Measurements from ENCODE around the gene ATP1B1. TPM values are rescaled to one million over a fixed set of nuclear protein-coding genes. Genes with fewer than 3 reads are reported as not detected.

Gene ATP1B1
- total and polyA plus RNA-seq, 2 of the 13 experiments (the other 11 are each of a cell fraction or from before 2014, with no cell fraction given): 134 to 135 TPM

DNA sequence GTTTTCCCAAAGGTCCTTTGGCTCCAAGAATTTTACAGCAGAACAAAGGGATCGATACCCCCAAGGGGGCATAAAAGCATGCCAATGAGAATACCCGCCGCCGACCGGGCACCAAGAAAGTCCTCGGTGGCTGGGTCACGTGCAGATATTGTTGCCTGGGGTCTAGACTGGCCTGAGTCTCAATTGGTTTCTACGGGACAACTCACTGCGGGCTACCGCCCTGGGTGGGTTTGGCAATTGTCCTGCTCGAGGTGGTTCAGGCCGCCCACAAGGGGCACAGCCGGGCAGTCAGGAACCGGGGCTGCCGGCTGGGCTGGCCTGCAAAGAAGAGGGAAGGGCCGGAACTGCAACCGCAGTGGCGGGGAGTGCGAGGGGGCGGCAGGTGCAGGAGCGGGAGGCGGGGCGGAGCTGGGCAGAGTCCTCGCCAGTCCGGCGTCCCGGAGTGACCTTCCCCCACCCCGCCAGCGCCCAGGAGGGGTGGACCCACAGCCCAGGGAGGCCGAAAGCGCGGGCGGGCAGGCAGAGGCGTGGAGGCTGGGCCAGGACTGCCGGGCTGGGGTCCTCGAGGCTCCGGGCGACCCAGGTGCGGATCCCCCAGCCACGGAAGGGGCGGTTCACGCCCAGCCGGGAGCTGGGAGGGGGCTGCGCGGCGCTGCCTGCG, 926 bp upstream of the ATP1B1 start (continued):
- TF ChIP-seq, protein P1, sequence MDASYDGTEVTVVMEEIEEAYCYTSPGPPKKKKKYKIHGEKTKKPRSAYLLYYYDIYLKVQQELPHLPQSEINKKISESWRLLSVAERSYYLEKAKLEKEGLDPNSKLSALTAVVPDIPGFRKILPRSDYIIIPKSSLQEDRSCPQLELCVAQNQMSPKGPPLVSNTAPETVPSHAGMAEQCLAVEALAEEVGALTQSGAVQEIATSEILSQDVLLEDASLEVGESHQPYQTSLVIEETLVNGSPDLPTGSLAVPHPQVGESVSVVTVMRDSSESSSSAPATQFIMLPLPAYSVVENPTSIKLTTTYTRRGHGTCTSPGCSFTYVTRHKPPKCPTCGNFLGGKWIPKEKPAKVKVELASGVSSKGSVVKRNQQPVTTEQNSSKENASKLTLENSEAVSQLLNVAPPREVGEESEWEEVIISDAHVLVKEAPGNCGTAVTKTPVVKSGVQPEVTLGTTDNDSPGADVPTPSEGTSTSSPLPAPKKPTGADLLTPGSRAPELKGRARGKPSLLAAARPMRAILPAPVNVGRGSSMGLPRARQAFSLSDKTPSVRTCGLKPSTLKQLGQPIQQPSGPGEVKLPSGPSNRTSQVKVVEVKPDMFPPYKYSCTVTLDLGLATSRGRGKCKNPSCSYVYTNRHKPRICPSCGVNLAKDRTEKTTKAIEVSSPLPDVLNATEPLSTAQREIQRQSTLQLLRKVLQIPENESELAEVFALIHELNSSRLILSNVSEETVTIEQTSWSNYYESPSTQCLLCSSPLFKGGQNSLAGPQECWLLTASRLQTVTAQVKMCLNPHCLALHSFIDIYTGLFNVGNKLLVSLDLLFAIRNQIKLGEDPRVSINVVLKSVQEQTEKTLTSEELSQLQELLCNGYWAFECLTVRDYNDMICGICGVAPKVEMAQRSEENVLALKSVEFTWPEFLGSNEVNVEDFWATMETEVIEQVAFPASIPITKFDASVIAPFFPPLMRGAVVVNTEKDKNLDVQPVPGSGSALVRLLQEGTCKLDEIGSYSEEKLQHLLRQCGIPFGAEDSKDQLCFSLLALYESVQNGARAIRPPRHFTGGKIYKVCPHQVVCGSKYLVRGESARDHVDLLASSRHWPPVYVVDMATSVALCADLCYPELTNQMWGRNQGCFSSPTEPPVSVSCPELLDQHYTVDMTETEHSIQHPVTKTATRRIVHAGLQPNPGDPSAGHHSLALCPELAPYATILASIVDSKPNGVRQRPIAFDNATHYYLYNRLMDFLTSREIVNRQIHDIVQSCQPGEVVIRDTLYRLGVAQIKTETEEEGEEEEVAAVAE (CRISPR knock-in tag; IDR thresholded peaks at IDR 0.05; ENCODE audit: borderline replicate concordance): no peak
- TF ChIP-seq ZFX (CRISPR knock-in tag; IDR thresholded peaks at IDR 0.05; ENCODE audit: low read depth) (peak; percentile 85), ARNTL (CRISPR knock-in tag; IDR thresholded peaks at IDR 0.05) (0 out of 2 replicates have a peak, but pooled peaks have one; percentile 26), CREM (IDR thresholded peaks at IDR 0.05) (peak; percentile 29; the same call in 1 of the 2 replicates), CREM (CRISPR knock-in tag; IDR thresholded peaks at IDR 0.05) (no peak), ZNF451 (CRISPR knock-in tag; IDR thresholded peaks at IDR 0.05) (0 out of 2 replicates have a peak, but pooled peaks have one; percentile 73), TAF1 (CRISPR knock-in tag; IDR thresholded peaks at IDR 0.05) (0 out of 2 replicates have a peak, but pooled peaks have one; percentile 15), CREB1 (IDR thresholded peaks at IDR 0.05) (no peak), CREB1 (CRISPR knock-in tag; IDR thresholded peaks at IDR 0.05) (no peak), ZNF879 (CRISPR knock-in tag; IDR thresholded peaks at IDR 0.05) (peak; percentile 33; the same call in 1 of the 2 replicates), STAG1 (CRISPR knock-in tag; IDR thresholded peaks at IDR 0.05) (peak; percentile 43; the same call in 1 of the 2 replicates), SMARCC2 (IDR thresholded peaks at IDR 0.05) (no peak), SNAI1 (CRISPR knock-in tag; IDR thresholded peaks at IDR 0.05; ENCODE audit: borderline replicate concordance) (0 out of 2 replicates have a peak, but pooled peaks have one; percentile 36), MIXL1 (CRISPR knock-in tag; IDR thresholded peaks at IDR 0.05) (peak; percentile 22; the same call in 1 of the 2 replicates), ZMYM2 (CRISPR knock-in tag; IDR thresholded peaks at IDR 0.05) (0 out of 2 replicates have a peak, but pooled peaks have one; percentile 30), CEBPG (CRISPR knock-in tag; IDR thresholded peaks at IDR 0.05) (peak; percentile 31), MEIS2 (CRISPR knock-in tag; IDR thresholded peaks at IDR 0.05) (peak; percentile 75), JARID2 (CRISPR knock-in tag; IDR thresholded peaks at IDR 0.05; ENCODE audit: insufficient replicate concordance) (no peak), POLR2AphosphoS2 (IDR thresholded peaks at IDR 0.05; ENCODE audit: low read depth, low read length) (no peak), KLF12 (CRISPR knock-in tag; IDR thresholded peaks at IDR 0.05; ENCODE audit: borderline replicate concordance) (peak; percentile 88; the same call in 1 of the 2 replicates)
- TF ChIP-seq, protein P2, sequence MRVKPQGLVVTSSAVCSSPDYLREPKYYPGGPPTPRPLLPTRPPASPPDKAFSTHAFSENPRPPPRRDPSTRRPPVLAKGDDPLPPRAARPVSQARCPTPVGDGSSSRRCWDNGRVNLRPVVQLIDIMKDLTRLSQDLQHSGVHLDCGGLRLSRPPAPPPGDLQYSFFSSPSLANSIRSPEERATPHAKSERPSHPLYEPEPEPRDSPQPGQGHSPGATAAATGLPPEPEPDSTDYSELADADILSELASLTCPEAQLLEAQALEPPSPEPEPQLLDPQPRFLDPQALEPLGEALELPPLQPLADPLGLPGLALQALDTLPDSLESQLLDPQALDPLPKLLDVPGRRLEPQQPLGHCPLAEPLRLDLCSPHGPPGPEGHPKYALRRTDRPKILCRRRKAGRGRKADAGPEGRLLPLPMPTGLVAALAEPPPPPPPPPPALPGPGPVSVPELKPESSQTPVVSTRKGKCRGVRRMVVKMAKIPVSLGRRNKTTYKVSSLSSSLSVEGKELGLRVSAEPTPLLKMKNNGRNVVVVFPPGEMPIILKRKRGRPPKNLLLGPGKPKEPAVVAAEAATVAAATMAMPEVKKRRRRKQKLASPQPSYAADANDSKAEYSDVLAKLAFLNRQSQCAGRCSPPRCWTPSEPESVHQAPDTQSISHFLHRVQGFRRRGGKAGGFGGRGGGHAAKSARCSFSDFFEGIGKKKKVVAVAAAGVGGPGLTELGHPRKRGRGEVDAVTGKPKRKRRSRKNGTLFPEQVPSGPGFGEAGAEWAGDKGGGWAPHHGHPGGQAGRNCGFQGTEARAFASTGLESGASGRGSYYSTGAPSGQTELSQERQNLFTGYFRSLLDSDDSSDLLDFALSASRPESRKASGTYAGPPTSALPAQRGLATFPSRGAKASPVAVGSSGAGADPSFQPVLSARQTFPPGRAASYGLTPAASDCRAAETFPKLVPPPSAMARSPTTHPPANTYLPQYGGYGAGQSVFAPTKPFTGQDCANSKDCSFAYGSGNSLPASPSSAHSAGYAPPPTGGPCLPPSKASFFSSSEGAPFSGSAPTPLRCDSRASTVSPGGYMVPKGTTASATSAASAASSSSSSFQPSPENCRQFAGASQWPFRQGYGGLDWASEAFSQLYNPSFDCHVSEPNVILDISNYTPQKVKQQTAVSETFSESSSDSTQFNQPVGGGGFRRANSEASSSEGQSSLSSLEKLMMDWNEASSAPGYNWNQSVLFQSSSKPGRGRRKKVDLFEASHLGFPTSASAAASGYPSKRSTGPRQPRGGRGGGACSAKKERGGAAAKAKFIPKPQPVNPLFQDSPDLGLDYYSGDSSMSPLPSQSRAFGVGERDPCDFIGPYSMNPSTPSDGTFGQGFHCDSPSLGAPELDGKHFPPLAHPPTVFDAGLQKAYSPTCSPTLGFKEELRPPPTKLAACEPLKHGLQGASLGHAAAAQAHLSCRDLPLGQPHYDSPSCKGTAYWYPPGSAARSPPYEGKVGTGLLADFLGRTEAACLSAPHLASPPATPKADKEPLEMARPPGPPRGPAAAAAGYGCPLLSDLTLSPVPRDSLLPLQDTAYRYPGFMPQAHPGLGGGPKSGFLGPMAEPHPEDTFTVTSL (CRISPR knock-in tag; IDR thresholded peaks at IDR 0.05; ENCODE audit: borderline replicate concordance): peak; percentile 74; the same call in 1 of the 2 replicates
